Smooth muscle cell (in vitro differentiated cells): Measurements from ENCODE around the gene CEND1. TPM values are rescaled to one million over a fixed set of nuclear protein-coding genes. Genes with fewer than 3 reads are reported as not detected.

Experiments used
- DNase-seq: peaks from one replicate; lab custom pipeline; 2025; ENCODE audit not compliant: unreplicated experiment; lab: John Stamatoyannopoulos, UW
- H2AFZ ChIP-seq: fragments of 200-600 bp; sonication (generic); 2 replicates; pipeline ENCODE4 v1.6.0; 2016; ENCODE audit warnings: antibody characterized with exemption, low read depth, mild to moderate bottlenecking
- H3F3A ChIP-seq: fragments of 200-600 bp; sonication (generic); 2 replicates; pipeline ENCODE4 v1.6.0; 2017; ENCODE audit warnings: antibody characterized with exemption, low read depth
- H3K27ac ChIP-seq: fragments of 200-600 bp; sonication (generic); 2 replicates; pipeline ENCODE4 v1.5.1; 2016; ENCODE audit warnings: low read depth, mild to moderate bottlenecking
- H3K27me3 ChIP-seq: fragments of 200-600 bp; sonication (generic); 2 replicates; pipeline ENCODE4 v1.6.1; 2016; ENCODE audit warnings: low read depth, mild to moderate bottlenecking
- H3K36me3 ChIP-seq: fragments of 200-600 bp; sonication (generic); 2 replicates; pipeline ENCODE4 v1.5.1; 2016; ENCODE audit warnings: low read depth
- H3K4me1 ChIP-seq: fragments of 200-600 bp; sonication (generic); 2 replicates; pipeline ENCODE4 v1.5.1; 2016; ENCODE audit warnings: low read depth
- H3K4me2 ChIP-seq: fragments of 200-600 bp; sonication (generic); 2 replicates; pipeline ENCODE4 v1.6.0; 2016; ENCODE audit warnings: mild to moderate bottlenecking
- H3K4me3 ChIP-seq: fragments of 200-600 bp; sonication (generic); 2 replicates; pipeline ENCODE4 v1.5.1; 2016; ENCODE audit warnings: mild to moderate bottlenecking
- H3K79me2 ChIP-seq: fragments of 200-600 bp; sonication (generic); 2 replicates; pipeline ENCODE4 v1.6.0; 2016; ENCODE audit warnings: low read depth, mild to moderate bottlenecking
- H3K9ac ChIP-seq: fragments of 200-600 bp; sonication (generic); 2 replicates; pipeline ENCODE4 v1.6.0; 2016; ENCODE audit warnings: low read depth
- H3K9me3 ChIP-seq: fragments of 200-600 bp; sonication (generic); replicated peaks from 2 replicates; pipeline ENCODE4 v1.5.1; 2016; ENCODE audit warnings: low read depth
- H4K20me1 ChIP-seq: fragments of 200-600 bp; sonication (generic); 2 replicates; pipeline ENCODE4 v1.6.0; 2016; ENCODE audit warnings: low read depth
- WGBS: methylation state at CpG from one replicate; pipeline ENCODE4 v1.1.7; 2016; ENCODE audit warnings: low lambda C conversion rate; 5-methylcytosine and 5-hydroxymethylcytosine counted together
- polyA plus RNA-seq: library from polyadenylated mRNA; unstranded; fragments of >200 nt; fragmentation: Nextera tagmentation; extraction: Ambion mirVana; gene quantifications from 2 replicates; pipeline ENCODE4 v1.2.1, GENCODE V29; 2016
- total RNA-seq: library from RNA; depleted of rRNA; stranded (reverse); fragments of >200 nt; gene quantifications from 2 replicates; pipeline ENCODE4 v1.2.3, GENCODE V29; 2014
- TF ChIP-seq, protein P1 (sequence below): fragments of 200-600 bp; sonication (generic); IDR thresholded peaks from 2 replicates; pipeline ENCODE4 v1.5.1; 2017; ENCODE audit warnings: borderline replicate concordance, mild to moderate bottlenecking, antibody characterized with exemption; ENCODE audit not compliant: insufficient read depth, poor library complexity, severe bottlenecking

CEND1 gene
- total and polyA plus RNA-seq, 2 experiments from 2014 or later, result 0.13 TPM; not detected in 1

DNA sequence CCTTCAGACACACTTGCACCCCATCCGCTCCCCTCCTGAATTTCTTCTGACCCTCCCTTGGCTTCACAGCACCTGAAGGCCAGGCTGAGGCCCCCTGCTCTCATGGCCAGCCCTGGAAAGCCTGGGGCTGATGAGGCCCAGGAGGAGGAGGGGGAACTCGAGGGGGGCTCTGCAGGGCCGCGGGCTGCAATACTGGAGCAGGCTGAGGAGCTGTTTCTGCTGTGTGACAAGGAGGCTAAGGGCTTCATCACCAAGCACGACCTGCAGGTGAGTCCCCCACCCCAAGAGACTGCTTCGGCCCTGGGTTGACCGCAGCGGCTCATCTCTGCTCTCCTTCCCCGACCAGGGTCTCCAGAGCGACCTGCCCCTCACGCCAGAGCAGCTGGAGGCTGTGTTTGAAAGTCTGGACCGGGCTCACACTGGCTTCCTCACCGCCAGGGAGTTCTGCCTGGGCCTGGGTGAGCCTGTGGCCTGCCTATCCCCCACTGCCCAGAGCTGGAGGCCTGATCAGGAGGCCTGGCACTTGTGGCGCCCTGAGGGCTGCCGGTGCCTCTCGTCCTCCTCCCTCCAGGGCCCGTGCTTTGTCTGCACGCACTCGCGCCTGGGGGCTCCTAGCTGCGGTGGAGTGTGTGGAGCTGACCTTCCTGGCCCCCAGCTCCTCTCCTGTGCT is 38.8 kb upstream of the CEND1 start:
- H2AFZ ChIP-seq, result no peak overlapping the region

DNA sequence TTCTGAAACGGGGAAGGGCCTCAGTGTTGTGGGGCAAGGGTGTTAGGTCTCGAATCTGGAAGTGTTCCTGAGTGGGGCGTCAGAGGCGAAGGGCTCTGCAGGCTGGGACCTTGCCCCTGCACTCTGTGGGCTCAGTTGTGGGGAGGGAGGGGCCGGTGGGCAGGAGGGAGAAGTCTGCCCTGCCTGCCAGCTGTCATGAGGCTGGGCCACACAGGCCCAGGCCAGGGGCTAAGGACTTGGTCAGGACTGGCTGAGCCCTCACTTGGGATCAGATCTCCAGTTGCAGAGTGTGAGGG is 38.0 kb upstream of the CEND1 start, which contains the start of gene CRACR2B:
Gene CRACR2B (plus strand): TSS at position 23 of the 296 bp plus-strand sequence. CDS start 689 bp downstream, outside the sequence.
- no peak for DNase-seq
- Histone ChIP-seq H3K9me3 (no peaks in the 10 kb centered on the region), H3K27ac (no peak within 1 kb of the TSS), H3K4me3 (peak within 1 kb of the TSS; percentile 48), H3K4me2 (peak within 1 kb of the TSS; percentile 83), H3K9ac (no peak within 1 kb of the TSS), H3K36me3 (no peaks in the 10 kb centered on the region), H2AFZ (no peak within 1 kb of the TSS), H4K20me1 (peaks cover 40% of the 10 kb centered on the region), H3K27me3 (peaks cover 65% of the 10 kb centered on the region), H3F3A (peaks cover 6% of the 10 kb centered on the region), H3K79me2 (no peaks in the 10 kb centered on the region), H3K4me1 (peaks cover 42% of the 10 kb centered on the region)
- TF ChIP-seq, protein P1, sequence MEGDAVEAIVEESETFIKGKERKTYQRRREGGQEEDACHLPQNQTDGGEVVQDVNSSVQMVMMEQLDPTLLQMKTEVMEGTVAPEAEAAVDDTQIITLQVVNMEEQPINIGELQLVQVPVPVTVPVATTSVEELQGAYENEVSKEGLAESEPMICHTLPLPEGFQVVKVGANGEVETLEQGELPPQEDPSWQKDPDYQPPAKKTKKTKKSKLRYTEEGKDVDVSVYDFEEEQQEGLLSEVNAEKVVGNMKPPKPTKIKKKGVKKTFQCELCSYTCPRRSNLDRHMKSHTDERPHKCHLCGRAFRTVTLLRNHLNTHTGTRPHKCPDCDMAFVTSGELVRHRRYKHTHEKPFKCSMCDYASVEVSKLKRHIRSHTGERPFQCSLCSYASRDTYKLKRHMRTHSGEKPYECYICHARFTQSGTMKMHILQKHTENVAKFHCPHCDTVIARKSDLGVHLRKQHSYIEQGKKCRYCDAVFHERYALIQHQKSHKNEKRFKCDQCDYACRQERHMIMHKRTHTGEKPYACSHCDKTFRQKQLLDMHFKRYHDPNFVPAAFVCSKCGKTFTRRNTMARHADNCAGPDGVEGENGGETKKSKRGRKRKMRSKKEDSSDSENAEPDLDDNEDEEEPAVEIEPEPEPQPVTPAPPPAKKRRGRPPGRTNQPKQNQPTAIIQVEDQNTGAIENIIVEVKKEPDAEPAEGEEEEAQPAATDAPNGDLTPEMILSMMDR, result no peak
- WGBS, result 64% methylated on average over 5 of the region's 5 CpGs

More for the DNA sequence above, 38.8 kb upstream of the CEND1 start:
- no peak overlapping the region for H3K4me3 ChIP-seq
- peaks cover 5% of the 10 kb centered on the region for H3K79me2 ChIP-seq
- H3K27me3 ChIP-seq, result peaks cover 65% of the 10 kb centered on the region
- no peaks in the 10 kb centered on the region for H3K9me3 ChIP-seq
- no peak overlapping the region for H3K27ac ChIP-seq
- 64% methylated on average over 21 of the region's 21 CpGs for WGBS
- TF ChIP-seq, protein P1, result no peak
- H3F3A ChIP-seq, result peaks cover 6% of the 10 kb centered on the region
- H3K4me2 ChIP-seq, result peak overlapping the region; percentile 85
- no peak overlapping the region for H3K9ac ChIP-seq
- no peaks in the 10 kb centered on the region for H3K36me3 ChIP-seq
- peaks cover 35% of the 10 kb centered on the region for H4K20me1 ChIP-seq
- peaks cover 42% of the 10 kb centered on the region for H3K4me1 ChIP-seq
- no peak for DNase-seq

DNA sequence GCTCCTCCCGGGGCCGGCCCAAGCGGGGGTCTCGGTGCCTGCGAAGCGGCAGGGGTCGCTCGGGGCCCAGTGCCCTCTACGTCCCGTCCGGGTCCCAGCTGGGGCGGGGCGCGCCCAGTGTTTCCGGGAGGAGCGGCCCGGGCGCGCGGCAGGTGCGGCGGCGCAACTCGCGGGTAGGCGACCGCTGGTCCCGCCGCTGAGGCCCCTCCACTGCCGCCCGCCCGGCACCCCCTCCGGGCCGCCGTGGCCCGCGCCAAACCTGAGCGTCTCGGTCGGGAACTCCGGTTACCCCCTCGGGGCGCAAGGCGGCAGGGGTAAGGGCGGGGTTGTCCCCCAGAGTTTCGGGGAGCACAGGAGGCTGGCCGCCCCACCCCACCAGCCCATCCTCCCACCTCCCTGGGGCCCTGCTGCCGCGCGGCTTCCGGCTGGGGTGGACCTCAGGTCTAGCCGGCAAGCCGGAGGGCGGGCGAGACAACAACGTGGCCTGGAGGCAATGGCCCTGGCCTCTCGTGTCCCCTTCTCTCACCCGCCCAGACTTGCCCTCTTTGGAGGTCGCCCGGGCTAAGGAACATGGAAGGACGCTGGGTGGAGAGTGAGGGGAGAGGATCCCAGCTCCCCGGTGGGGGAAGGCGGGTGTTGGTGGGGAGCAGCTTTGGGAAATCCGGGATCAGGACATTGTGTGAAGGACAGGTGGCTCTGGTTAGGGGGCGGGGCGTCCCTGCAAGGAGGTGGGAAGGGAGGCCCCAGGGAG is 37.4 kb upstream of the CEND1 start:
- TF ChIP-seq, protein P1, result no peak
- H4K20me1 ChIP-seq, result peaks cover 43% of the 10 kb centered on the region

More for the DNA sequence above, 37.4 kb upstream of the CEND1 start:
- Histone ChIP-seq H3K27ac (no peak overlapping the region), H3K4me2 (peak overlapping the region; percentile 83), H3K9ac (no peak overlapping the region), H3K4me1 (peaks cover 40% of the 10 kb centered on the region), H2AFZ (no peak overlapping the region), H3K27me3 (peaks cover 65% of the 10 kb centered on the region), H3K4me3 (peak overlapping the region; percentile 48), H3K36me3 (no peaks in the 10 kb centered on the region), H3F3A (peaks cover 6% of the 10 kb centered on the region), H3K9me3 (no peaks in the 10 kb centered on the region), H3K79me2 (no peaks in the 10 kb centered on the region)
- 7% methylated on average over 49 of the region's 66 CpGs for WGBS
- DNase-seq, result no peak
